HG03571 (cell line): ENCODE data around the gene IFFO2.

ENCODE experiments used
- ATAC-seq: cut with Tn5 transposase; IDR thresholded peaks from one replicate; pipeline ENCODE4 v1.9.1; 2021; ENCODE audit not compliant: unreplicated experiment

IFFO2 gene

GRCh38 chr1:18956193-18957135 lies at the start of gene IFFO2:
TSS of gene IFFO2 (minus strand) at chr1:18956676. CDS start at chr1:18956332, 344 bp downstream.
- ATAC-seq: peak; percentile 57

- no peak for ATAC-seq
These were observed 49.5 kb upstream of the IFFO2 start for GRCh38 chr1:19006000-19006399.

- ATAC-seq: no peak
These were observed 47.2 kb upstream of the IFFO2 start for GRCh38 chr1:19003371-19004290.

- no peak for ATAC-seq
These were observed 43.6 kb upstream of the IFFO2 start for GRCh38 chr1:19000065-19000464.

- no peak for ATAC-seq
These were observed 42.9 kb upstream of the IFFO2 start for GRCh38 chr1:18999359-18999758.

GRCh38 chr1:18998016-18998724 lies 41.7 kb upstream of the IFFO2 start:
- ATAC-seq: no peak

- ATAC-seq: no peak
These were observed 41.0 kb upstream of the IFFO2 start for GRCh38 chr1:18997508-18997907.

GRCh38 chr1:18996548-18997177 lies 40.2 kb upstream of the IFFO2 start:
- ATAC-seq: no peak

- ATAC-seq: no peak
These were observed 37.9 kb upstream of the IFFO2 start for GRCh38 chr1:18994381-18994780.

- no peak for ATAC-seq
These were observed 36.2 kb upstream of the IFFO2 start for GRCh38 chr1:18992646-18993045.

GRCh38 chr1:18991585-18991984 lies 35.1 kb upstream of the IFFO2 start:
- no peak for ATAC-seq

GRCh38 chr1:18989896-18990295 lies 33.4 kb upstream of the IFFO2 start:
- no peak for ATAC-seq

- no peak for ATAC-seq
These were observed 32.8 kb upstream of the IFFO2 start for GRCh38 chr1:18989176-18989799.

- ATAC-seq: no peak
These were observed 24.8 kb upstream of the IFFO2 start for GRCh38 chr1:18981242-18981641.

GRCh38 chr1:18978706-18979105 lies 22.2 kb upstream of the IFFO2 start:
- ATAC-seq: no peak

- no peak for ATAC-seq
These were observed 21.0 kb upstream of the IFFO2 start for GRCh38 chr1:18977428-18977827.

GRCh38 chr1:18976096-18976495 lies 19.6 kb upstream of the IFFO2 start:
- ATAC-seq: no peak

- ATAC-seq: no peak
These were observed 18.1 kb upstream of the IFFO2 start for GRCh38 chr1:18974606-18975005.

- ATAC-seq: no peak
These were observed 17.5 kb upstream of the IFFO2 start for GRCh38 chr1:18974005-18974404.

- no peak for ATAC-seq
These were observed 17.0 kb upstream of the IFFO2 start for GRCh38 chr1:18973446-18973955.
